SKM-1 treated with dmso at 0.1 percent for 144 hours (cell line): ENCODE results near the gene RNU5D-1.
"Not testable (repeated sequence)": the region's sequence is repeated elsewhere in the genome, so short reads cannot be mapped to it uniquely, and the experiment has no call there.

ENCODE experiments used
- DNase-seq: peaks from one replicate; lab custom pipeline; 2025; ENCODE audit not compliant: unreplicated experiment; lab: John Stamatoyannopoulos, UW

Gene RNU5D-1

DNA sequence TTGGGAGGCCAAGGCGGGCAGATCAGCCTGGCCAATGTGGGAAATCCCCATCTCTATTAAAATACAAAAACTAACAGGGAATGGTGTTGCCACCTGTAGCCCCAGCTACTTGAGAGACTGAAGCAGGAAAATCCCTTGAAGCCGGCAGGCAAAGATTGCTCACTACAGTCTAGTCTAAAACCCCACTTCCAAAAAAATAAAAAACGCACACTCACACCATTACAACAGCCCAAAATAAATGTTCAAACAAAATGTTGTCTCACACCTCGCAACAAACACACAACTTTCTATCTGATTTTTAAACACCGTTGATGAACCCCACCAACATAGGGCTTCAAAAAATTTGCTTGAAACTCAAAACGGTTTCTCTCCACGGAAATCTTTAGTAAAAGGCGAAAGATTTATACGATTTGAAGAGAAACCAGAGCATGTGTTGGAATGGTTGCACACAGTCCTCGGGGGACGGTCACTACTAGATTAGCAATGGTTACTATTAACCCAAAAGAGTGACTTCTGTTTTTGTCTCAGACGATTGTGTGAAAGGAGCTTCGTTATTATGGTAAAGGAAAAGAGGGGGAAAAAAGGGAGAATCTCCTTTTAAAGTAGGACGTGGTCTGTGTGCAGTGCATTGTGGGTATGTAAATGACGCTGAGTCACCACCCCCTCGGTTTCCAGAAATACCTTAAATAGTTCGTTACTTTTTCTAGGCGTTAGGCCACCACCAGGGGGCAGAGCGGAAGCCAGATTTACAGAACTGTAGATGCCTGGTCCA lies at the start of gene RNU5D-1:
Gene RNU5D-1 (minus strand): TSS at position 430 of the 772 bp plus-strand sequence.
- DNase-seq, result peak; percentile 97

DNA sequence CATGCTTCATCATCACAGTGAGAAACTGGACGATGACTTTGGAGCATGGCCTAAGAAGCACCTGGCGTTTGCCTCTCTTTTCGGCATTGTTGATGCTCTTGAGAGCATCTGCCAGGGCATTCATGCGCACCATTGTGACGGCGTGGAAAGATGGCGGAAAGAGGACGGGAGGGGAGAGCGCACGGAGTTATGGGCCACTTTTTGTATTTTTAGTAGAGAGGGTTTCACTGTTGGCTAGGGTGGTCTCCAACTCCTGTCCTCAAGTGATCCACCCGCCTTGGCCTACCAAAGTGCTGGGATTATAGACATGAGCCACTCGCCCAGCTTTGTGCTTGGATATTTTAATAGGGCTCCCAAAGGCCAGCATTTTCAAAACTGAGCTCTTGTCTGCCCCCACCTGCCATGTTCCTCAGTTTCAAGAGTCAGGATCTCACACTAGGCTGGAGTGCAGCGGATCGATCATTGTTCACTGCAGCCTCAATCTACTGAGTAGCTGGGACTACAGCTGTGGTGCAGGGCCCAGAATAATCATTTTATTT lies 49.7 kb upstream of the RNU5D-1 start:
- DNase-seq, result no peak

GRCh38 chr1:44778705-44779576 lies 48.0 kb upstream of the RNU5D-1 start:
- no peak for DNase-seq

- no peak for DNase-seq
These were observed 47.1 kb upstream of the RNU5D-1 start for GRCh38 chr1:44777969-44778635.

- DNase-seq, result no peak
These were observed 46.6 kb upstream of the RNU5D-1 start for GRCh38 chr1:44777547-44777946.

- no peak for DNase-seq
These were observed 45.7 kb upstream of the RNU5D-1 start for GRCh38 chr1:44776730-44777068.

GRCh38 chr1:44775930-44776729 lies 45.2 kb upstream of the RNU5D-1 start:
- no peak for DNase-seq

DNA sequence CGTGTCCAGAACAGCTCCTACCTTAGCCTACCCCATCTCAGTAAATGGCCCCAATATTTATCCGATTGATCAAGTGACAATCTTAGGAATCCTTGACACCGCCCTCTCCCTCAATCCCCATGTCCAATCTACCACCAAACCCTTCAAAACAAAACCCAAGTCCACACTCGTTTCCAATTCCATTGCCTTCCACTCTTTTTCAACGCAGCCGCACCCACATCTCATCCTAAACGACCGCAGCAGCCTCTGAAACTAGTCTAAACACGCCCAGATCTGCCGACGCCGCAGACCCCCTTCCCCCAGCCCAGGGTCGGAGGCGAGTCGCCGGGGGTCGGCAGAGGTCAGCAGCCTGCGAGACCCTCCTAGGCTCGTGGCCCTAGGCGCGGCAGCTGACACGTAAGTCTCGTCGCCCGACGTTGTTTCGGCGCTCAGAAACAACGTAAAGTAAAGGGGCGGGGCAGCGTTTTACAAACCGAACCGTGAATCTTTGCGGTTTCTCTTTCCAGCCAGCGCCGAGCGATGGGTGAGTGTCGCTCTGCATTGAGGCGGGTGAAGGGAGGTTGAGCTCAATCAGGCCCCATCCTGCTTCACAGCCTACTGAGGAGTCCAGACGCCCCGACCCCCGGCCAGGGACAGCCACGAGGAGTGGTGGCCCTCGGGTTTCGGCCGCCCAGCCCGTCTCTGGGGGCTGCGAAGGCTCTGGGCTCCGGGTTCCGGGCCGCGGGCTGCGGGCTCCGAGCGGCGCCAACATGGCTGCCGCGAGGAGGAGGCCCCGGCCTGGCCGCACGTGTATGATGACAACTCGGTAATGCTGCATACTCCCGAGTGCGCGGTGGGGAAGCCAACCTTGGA lies 44.3 kb upstream of the RNU5D-1 start, which contains the start of gene RPS8:
Gene RPS8 (plus strand): TSS at position 463 of the 852 bp plus-strand sequence. CDS start 57 bp downstream, at position 520.
- DNase-seq, result peak; percentile 88

DNA sequence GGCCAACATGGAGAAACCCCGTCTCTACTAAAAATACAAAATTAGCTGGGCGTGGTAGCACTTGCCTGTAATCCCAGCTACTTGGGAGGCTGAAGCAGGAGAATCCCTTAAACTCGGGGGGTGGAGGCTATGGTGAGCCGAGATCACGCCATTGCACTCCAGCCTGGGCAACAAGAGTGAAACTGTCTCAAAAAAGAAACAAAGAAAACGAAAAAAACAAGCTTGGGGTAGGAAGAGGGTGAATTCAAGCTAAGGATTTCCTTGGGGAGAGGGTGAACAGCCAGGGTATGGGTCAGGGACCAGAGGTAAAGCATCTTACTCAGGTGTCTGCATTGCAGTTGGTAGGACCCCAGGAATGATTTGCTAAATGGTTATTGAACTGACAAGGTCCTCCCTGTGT lies 35.5 kb upstream of the RNU5D-1 start:
- not testable (repeated sequence) for DNase-seq

DNA sequence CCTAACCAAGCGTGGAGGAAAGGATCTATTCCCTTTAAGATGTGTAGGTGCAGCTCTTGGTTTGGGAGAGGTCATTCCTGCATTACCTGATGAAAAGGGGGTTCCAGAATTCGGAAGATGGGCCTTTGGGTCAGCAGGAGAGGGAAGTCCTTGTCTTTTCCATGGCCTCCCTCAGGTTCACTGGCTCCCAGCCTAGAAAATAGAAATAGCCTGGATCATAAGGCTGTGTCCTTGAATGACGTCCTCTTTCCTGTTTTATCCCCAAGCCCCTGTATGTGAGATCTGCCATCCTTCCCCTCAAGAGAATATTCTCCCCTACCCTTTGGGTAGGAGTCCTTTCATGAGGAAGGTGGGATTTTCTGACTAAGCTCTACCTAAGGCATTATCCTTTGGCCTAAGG lies 29.9 kb upstream of the RNU5D-1 start:
- no peak for DNase-seq

DNA sequence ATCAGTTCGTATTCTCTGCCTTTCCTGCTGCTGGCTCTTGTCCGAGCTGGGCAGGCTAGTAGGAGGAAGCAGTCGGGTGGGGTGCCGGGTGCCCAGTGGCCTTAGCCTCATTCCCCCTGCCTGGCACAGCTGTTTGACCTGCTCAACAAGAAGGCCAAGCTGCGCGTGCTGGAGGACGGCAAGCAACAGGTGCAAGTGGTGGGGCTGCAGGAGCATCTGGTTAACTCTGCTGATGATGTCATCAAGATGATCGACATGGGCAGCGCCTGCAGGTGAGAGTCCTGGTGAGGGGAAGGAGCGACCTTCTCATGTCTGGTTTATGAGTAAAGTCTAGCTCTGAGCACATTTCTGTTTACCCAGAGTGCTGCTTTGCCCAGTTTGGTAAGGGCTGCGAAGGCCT lies 28.1 kb upstream of the RNU5D-1 start:
- no peak for DNase-seq

DNA sequence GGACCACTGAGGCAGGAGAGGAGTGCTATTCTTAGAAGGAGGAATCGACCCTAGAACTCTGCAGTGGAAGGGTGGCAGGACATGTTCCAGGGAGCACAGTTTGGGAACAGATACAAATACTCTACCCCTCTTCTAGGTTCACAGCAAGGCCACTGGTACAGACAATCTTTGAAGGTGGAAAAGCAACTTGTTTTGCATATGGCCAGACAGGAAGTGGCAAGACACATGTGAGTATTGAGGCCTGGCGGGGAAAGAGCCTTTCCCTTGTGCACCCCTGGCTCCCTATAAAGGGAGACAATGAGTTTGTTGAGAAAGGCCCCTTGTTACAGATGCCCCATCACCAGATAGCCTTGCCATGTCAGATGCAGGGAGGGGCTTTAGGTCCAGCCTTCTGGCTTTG lies 26.4 kb upstream of the RNU5D-1 start:
- no peak for DNase-seq

DNA sequence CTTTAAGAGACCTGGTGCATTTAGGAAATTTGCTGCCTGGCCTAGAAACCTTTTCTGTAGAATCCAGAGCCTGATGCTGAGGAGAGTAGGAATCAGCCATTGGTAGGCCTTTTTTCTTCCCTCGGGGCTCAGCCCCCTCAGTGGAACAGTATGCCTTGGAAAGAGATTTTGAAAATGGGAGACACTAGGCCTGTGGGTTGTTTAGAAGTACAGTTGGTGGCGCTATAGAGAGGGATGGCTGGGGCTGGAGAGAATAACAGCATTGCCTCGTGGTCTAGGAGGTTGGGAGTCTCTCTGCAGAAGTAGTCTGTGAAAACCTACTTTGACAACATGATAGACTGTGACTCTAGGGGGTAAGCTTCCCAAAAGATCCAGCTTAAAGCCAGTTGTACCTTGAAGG lies 16.9 kb upstream of the RNU5D-1 start:
- no peak for DNase-seq

DNA sequence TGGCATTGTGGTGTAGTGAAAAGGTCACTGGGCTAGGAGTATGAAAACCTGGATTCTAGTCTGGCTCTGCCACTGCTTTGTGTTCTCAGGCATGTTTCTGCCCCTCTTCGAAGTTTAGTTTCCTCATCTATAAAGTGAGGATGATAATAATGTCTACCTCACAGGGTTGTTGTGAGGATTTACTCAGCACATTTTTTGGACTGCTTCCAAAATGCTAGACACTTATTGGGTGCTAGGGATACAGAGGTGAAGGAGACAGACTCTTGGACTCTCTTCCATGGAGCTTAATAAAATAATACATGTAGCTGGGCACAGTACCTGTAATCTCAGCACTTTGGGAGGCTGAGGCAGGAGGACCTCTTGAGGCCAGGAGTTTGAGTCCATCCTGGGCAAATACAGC lies 12.2 kb upstream of the RNU5D-1 start:
- DNase-seq, result no peak

- DNase-seq, result no peak
These were observed 9.2 kb upstream of the RNU5D-1 start for GRCh38 chr1:44740179-44740617.

DNA sequence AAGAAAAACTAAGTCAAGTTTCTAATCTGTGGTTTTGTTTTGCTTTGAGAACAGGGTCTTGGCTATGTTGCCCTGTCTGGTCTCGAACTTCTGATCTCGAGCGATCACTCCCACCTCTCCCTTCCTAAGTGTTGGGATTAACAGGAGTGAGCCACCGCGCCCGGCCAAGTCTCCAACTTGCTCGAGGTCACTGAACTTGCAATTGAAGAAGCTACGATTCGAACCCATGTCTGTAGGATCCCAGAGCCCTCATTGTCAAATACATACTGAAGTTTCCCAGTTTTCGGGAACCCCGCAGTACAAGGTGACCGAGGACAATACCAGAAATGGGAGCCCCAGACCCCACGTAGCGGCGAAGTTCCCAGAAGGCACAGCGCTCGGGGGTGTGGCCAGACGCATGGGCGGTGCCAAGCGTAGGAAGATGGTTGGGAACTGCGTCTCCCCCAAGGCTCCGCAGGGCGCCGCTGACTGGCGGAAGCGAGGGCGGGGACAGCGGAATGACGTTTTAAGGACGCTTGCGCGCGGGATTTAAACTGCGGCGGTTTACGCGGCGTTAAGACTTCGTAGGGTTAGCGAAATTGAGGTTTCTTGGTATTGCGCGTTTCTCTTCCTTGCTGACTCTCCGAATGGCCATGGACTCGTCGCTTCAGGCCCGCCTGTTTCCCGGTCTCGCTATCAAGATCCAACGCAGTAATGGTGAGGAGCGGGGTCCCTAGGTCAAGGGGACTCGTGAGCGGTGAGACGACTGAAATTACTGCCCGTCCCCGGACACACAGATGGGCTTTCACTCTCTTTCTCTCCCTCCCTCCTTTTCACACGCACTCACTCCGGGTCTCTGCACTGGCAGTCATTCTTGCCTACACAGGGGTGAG lies 8.6 kb upstream of the RNU5D-1 start, which contains the start of gene KIF2C:
Gene KIF2C (plus strand): TSS at position 531 of the 872 bp plus-strand sequence. CDS start 96 bp downstream, at position 627.
- peak; percentile 97 for DNase-seq

GRCh38 chr1:44738953-44739306 lies 8.0 kb upstream of the RNU5D-1 start:
- DNase-seq, result not testable (repeated sequence)

- DNase-seq, result no peak
These were observed 5.0 kb upstream of the RNU5D-1 start for GRCh38 chr1:44735992-44736391.
